Measurements from ENCODE around the gene INA.

- no peak for TF ChIP-seq CTCF (IDR thresholded peaks at IDR 0.05)
- no peak for TF ChIP-seq POLR2AphosphoS5 (IDR thresholded peaks at IDR 0.05; ENCODE audit: low read depth, low read length)
These were observed 57.1 kb downstream of the INA start for GRCh38 chr10:103333934-103334520.

Measured in Panc1 (cell line).